Spleen (tissue), 7 donors: Measurements from ENCODE around the gene REV3L.

Experiments
- POLR2A ChIP-seq, 3 donors: fragments of 450-650 bp; IDR thresholded peaks; one replicate each; pipeline ENCODE4 v1.5.1; 2017; ENCODE audit warnings: antibody characterized with exemption in 3 of 3, mild to moderate bottlenecking in 1 of 3
- TF ChIP-seq, protein P1 (sequence below), 11 experiments: fragments of 200-600 bp in 7 of 11; fragments of 450-650 bp in 4 of 11; sonication (generic) in 4 of 11; IDR thresholded peaks in 8 of 11; conservative IDR thresholded peaks in 3 of 11; 1 replicate in 7 of 11; 2 replicates in 4 of 11; pipeline versions ENCODE4 v1.4.0 to v1.8.0; 2016 to 2021; ENCODE audit warnings: antibody characterized with exemption in 11 of 11, inconsistent platforms in 4 of 11, mild to moderate bottlenecking in 1 of 11
- donor health status: DM: no; HTN: no; CAD: no; lungs with moderate emphysema.
- donor health status: DM: no; HTN: no; CAD: no.
- donor health status: DM: no; HTN: no; CAD: no.

- TF ChIP-seq, protein P1, sequence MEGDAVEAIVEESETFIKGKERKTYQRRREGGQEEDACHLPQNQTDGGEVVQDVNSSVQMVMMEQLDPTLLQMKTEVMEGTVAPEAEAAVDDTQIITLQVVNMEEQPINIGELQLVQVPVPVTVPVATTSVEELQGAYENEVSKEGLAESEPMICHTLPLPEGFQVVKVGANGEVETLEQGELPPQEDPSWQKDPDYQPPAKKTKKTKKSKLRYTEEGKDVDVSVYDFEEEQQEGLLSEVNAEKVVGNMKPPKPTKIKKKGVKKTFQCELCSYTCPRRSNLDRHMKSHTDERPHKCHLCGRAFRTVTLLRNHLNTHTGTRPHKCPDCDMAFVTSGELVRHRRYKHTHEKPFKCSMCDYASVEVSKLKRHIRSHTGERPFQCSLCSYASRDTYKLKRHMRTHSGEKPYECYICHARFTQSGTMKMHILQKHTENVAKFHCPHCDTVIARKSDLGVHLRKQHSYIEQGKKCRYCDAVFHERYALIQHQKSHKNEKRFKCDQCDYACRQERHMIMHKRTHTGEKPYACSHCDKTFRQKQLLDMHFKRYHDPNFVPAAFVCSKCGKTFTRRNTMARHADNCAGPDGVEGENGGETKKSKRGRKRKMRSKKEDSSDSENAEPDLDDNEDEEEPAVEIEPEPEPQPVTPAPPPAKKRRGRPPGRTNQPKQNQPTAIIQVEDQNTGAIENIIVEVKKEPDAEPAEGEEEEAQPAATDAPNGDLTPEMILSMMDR (IDR thresholded peaks at IDR 0.05 in 8 of 11, conservative IDR thresholded peaks at IDR 0.05 in 3 of 11), result no peak
- TF ChIP-seq POLR2A (IDR thresholded peaks at IDR 0.05), result no peak
These were observed 58.8 kb downstream of the REV3L start for GRCh38 chr6:111423960-111424846.
